Parathyroid adenoma (tissue), 2 donors: ENCODE results near the gene KCNQ1OT1.

Source experiments
- H2AFZ ChIP-seq: fragments of 300-600 bp; sonication (generic); one replicate; pipeline ENCODE4 v1.7.0; 2017; ENCODE audit warnings: antibody characterized with exemption, mild to moderate bottlenecking
- H3K27ac ChIP-seq: fragments of 300-600 bp; sonication (generic); one replicate; pipeline ENCODE4 v1.7.0; 2017
- H3K27me3 ChIP-seq: fragments of 300-600 bp; sonication (generic); one replicate; pipeline ENCODE4 v1.7.0; 2017; ENCODE audit warnings: low read length; ENCODE audit not compliant: control insufficient read depth, insufficient read depth
- H3K36me3 ChIP-seq: fragments of 300-600 bp; sonication (generic); one replicate; pipeline ENCODE4 v1.7.0; 2017; ENCODE audit warnings: low read length; ENCODE audit not compliant: control insufficient read depth, insufficient read depth
- H3K4me1 ChIP-seq: fragments of 300-600 bp; sonication (generic); one replicate; pipeline ENCODE4 v1.7.0; 2017; ENCODE audit warnings: control low read depth
- H3K4me2 ChIP-seq: fragments of 300-600 bp; sonication (generic); one replicate; pipeline ENCODE4 v1.7.0; 2017; ENCODE audit warnings: low read length
- H3K4me3 ChIP-seq: fragments of 300-600 bp; sonication (generic); one replicate; pipeline ENCODE4 v1.7.0; 2017; ENCODE audit warnings: low read depth, low read length
- H3K79me2 ChIP-seq: fragments of 300-600 bp; sonication (generic); one replicate; pipeline ENCODE4 v1.7.0; 2017; ENCODE audit warnings: control low read depth
- H3K9ac ChIP-seq: fragments of 300-600 bp; sonication (generic); one replicate; pipeline ENCODE4 v1.7.0; 2017; ENCODE audit warnings: mild to moderate bottlenecking
- H3K9me3 ChIP-seq: fragments of 300-600 bp; sonication (generic); one replicate; pipeline ENCODE4 v1.7.0; 2017; ENCODE audit warnings: low read length; ENCODE audit not compliant: control insufficient read depth
- CTCF ChIP-seq: fragments of 300-600 bp; sonication (generic); IDR thresholded peaks from one replicate; pipeline ENCODE4 v1.7.0; 2017; ENCODE audit warnings: antibody characterized with exemption, mild to moderate bottlenecking
- donor health status: primary hyperparathyroidism.

The KCNQ1OT1 gene

DNA sequence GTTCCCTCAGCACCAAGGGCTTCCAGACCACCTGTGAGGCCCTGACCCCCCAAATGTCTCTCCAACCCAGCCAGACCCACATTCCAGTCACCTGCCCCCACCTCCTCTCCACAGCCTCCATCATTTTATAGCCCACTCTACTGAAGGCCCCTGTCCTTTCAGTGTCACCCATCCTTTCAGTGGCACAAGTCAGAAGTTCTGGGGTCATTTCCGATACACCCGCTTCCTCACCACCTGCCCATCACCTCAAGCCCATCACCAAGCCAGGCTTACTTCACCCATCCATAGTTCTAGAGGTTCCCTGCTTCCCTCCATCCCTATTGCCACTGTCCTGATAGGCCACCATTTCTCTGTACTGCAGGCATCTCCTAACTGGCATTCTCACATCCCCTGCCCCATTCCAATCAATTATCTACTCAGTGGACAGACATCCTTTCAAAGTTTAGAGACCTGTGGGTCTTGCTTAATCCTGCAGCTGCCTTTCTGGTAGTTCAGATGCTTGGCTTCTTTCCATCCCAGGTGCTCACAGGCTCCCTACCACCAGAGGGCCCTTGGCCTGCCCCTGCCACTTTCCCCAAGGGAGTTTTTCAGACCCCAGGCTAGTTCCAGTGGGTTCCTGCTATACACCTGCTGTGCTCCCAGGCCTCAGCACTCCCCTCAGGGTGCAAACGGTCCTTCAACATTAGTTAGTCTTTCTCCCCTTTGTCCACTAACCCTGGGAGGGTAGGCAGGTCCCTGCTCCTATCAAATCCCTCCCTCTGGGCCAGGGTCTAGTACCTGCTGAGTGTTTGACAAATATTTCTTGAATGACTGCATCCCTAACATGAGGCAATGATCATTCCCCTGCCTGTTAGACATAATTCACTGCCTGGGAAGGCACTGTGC is 7.6 kb downstream of the KCNQ1OT1 start:
- Histone ChIP-seq H2AFZ (no peak overlapping the region), H3K27ac (no peak overlapping the region), H3K36me3 (no peaks in the 10 kb centered on the region), H3K27me3 (no peaks in the 10 kb centered on the region), H3K4me1 (no peaks in the 10 kb centered on the region), H3K4me2 (no peak overlapping the region), H3K4me3 (no peak overlapping the region), H3K9ac (no peak overlapping the region), H3K9me3 (no peaks in the 10 kb centered on the region), H3K79me2 (no peaks in the 10 kb centered on the region)
- TF ChIP-seq CTCF, result no peak

- no peak overlapping the region for H3K27ac ChIP-seq
- H3K27me3 ChIP-seq, result no peaks in the 10 kb centered on the region
- no peak overlapping the region for H3K9ac ChIP-seq
- no peak for TF ChIP-seq CTCF
- H3K9me3 ChIP-seq, result no peaks in the 10 kb centered on the region
- H3K79me2 ChIP-seq, result no peaks in the 10 kb centered on the region
- no peak overlapping the region for H3K4me2 ChIP-seq
- H3K4me3 ChIP-seq, result no peak overlapping the region
- H3K36me3 ChIP-seq, result no peaks in the 10 kb centered on the region
- H2AFZ ChIP-seq, result no peak overlapping the region
- no peaks in the 10 kb centered on the region for H3K4me1 ChIP-seq
These were observed 8.4 kb downstream of the KCNQ1OT1 start for GRCh38 chr11:2691355-2691761.

DNA sequence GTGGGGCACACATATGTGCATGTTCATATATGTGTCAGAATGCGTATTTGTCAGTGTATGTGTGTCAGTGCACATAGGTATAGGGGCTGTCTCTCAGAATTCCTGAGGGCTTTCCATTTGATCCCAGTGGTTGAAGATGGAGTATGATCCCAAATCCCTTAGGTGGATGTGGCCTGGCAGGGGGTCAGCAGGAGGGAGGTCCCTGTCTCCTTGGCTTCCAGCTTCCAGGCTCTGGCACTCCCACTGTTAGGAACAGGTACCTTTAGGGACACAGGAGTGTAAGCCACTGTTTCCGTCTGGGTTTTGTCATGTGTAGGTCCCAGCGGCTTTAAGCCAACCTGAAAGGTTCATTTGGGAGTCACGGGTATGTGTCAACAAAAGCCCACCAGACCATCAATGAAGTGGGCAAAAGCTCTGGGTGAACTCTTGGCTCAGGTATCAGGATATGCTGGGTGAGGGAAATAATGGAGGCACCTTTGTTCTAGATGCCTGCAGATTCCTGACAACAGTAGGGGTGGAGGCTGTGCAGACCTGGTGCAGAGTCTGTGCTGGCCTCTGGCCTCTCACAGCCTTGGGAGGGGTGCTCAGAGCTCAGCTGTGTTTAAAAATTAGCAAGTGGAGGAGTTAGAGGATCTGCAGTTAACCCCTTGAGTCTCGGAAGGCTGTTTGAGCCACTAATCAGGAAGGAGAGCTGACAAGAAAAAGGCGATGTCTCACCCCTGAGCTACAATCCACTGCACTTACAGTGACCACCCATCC is 9.0 kb downstream of the KCNQ1OT1 start:
- Histone ChIP-seq H3K4me1 (no peaks in the 10 kb centered on the region), H3K4me2 (no peak overlapping the region), H3K9ac (no peak overlapping the region), H3K79me2 (no peaks in the 10 kb centered on the region), H3K9me3 (no peaks in the 10 kb centered on the region), H3K36me3 (no peaks in the 10 kb centered on the region), H3K27me3 (no peaks in the 10 kb centered on the region), H2AFZ (no peak overlapping the region), H3K27ac (no peak overlapping the region), H3K4me3 (no peak overlapping the region)
- no peak for TF ChIP-seq CTCF

DNA sequence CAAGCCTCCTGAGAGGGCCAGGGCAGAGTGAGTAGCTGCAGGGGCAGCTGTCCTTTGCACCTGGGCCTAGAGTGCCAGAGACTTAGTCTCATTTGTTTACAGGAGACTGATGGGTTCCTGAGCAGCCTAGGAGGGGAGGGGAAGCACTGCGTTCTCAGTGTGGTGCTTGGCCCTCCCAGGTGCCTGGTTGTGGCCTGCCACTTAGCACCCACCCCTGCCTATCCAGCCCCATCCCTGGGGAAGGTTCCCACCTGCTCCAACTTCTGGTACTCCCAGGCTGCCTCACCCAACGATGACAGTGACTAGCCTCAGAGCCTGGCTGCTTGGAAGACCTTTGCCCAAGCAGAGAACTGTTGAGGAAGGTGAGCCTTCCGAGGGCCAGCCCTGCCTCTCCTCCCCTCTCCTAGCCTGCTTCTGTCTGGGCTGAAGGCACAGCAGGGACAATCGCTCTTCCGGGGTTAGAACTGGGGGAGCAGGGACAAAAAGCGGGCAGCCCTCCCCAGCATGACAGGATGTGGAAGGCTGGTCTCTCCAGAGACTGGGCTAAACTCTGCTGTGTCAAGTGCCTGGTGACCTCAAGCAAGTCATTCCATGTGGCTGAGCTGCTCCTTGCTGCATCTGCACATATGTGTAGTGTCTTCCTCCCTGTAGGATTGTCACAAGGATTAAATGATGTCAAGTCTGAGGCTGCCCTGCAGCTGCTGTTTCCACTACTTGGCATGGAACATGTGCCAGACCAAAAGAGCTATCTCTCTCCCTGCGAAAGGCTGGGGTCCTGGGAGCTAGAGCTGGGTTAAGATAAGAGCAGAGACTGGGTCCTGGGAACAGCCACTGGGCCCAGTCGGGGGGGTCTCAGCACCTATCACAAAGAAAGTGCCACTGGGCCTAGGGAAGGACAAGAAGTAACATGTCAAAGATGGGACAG is 9.9 kb downstream of the KCNQ1OT1 start:
- Histone ChIP-seq H3K27me3 (no peaks in the 10 kb centered on the region), H3K9ac (no peak overlapping the region)

More for the DNA sequence above, 9.9 kb downstream of the KCNQ1OT1 start:
- TF ChIP-seq CTCF, result no peak
- no peaks in the 10 kb centered on the region for H3K36me3 ChIP-seq
- no peak overlapping the region for H2AFZ ChIP-seq
- H3K4me2 ChIP-seq, result no peak overlapping the region
- H3K27ac ChIP-seq, result no peak overlapping the region
- H3K9me3 ChIP-seq, result no peaks in the 10 kb centered on the region
- no peaks in the 10 kb centered on the region for H3K79me2 ChIP-seq
- H3K4me3 ChIP-seq, result no peak overlapping the region
- H3K4me1 ChIP-seq, result no peaks in the 10 kb centered on the region
